ENCODE results near the gene RUNX3. TPM values are rescaled to one million over a fixed set of nuclear protein-coding genes. Genes with fewer than 3 reads are reported as not detected.

Gene RUNX3
- total RNA-seq, 2 experiments from 2014 or later, result 12.2 to 39.5 TPM

GRCh38 chr1:24903955-24904730 lies 25.9 kb downstream of the RUNX3 start:
- no peaks in the 10 kb centered on the region for H3K79me2 ChIP-seq (ENCODE audit: insufficient read depth, low read depth, low read length)
- H2AFZ ChIP-seq (ENCODE audit: low read length), result no peak overlapping the region
- peaks cover 61% of the 10 kb centered on the region for H3K36me3 ChIP-seq (ENCODE audit: insufficient read depth, low read length)
- BruUV-seq (replicated peaks), result no TSS peak
- CTCF ChIA-PET (ENCODE audit: unreplicated experiment), result no interaction called here
- POLR2A ChIA-PET, result no interaction called here
- no peak overlapping the region for H3K4me2 ChIP-seq (ENCODE audit: low read length)
- TF ChIP-seq CTCF (conservative IDR thresholded peaks at IDR 0.05; ENCODE audit: low read length) (no peak), EZH2phosphoT487 (IDR thresholded peaks at IDR 0.05; ENCODE audit: borderline replicate concordance, low read depth, low read length) (no peak)
- H3K9me2 ChIP-seq (ENCODE audit: insufficient read depth, low read length), result no peaks in the 10 kb centered on the region
- no peak overlapping the region for H3K4me3 ChIP-seq (ENCODE audit: low read depth, low read length, poor library complexity, severe bottlenecking)
- H3K9me3 ChIP-seq (ENCODE audit: low read length), result no peaks in the 10 kb centered on the region
- H4K20me1 ChIP-seq (ENCODE audit: insufficient read depth, low read length), result no peaks in the 10 kb centered on the region
- intact Hi-C loops (cut with micrococcal nuclease; ENCODE audit: unreplicated experiment), result no loop called here
- H3K27ac ChIP-seq (ENCODE audit: low read depth, low read length, poor library complexity, severe bottlenecking), result no peak overlapping the region
- DNase-seq (ENCODE audit: low spot score), result no peak
- no peaks in the 10 kb centered on the region for H3K4me1 ChIP-seq (ENCODE audit: insufficient read depth, low read length, poor library complexity, severe bottlenecking)

- no TSS peak for BruUV-seq (replicated peaks)
These were observed 26.5 kb downstream of the RUNX3 start for GRCh38 chr1:24903560-24903954.

More at GRCh38 chr1:24903560-24903954, 26.5 kb downstream of the RUNX3 start:
- no peak for DNase-seq (ENCODE audit: low spot score)
- H3K9me2 ChIP-seq (ENCODE audit: insufficient read depth, low read length), result no peaks in the 10 kb centered on the region
- H3K36me3 ChIP-seq (ENCODE audit: insufficient read depth, low read length), result peaks cover 56% of the 10 kb centered on the region
- no peaks in the 10 kb centered on the region for H3K9me3 ChIP-seq (ENCODE audit: low read length)
- no peak overlapping the region for H3K27ac ChIP-seq (ENCODE audit: low read depth, low read length, poor library complexity, severe bottlenecking)
- no peaks in the 10 kb centered on the region for H4K20me1 ChIP-seq (ENCODE audit: insufficient read depth, low read length)
- no peak overlapping the region for H3K4me3 ChIP-seq (ENCODE audit: low read depth, low read length, poor library complexity, severe bottlenecking)
- intact Hi-C loops (cut with micrococcal nuclease; ENCODE audit: unreplicated experiment), result no loop called here
- no peak overlapping the region for H3K4me2 ChIP-seq (ENCODE audit: low read length)
- H3K4me1 ChIP-seq (ENCODE audit: insufficient read depth, low read length, poor library complexity, severe bottlenecking), result no peaks in the 10 kb centered on the region
- POLR2A ChIA-PET, result no interaction called here
- TF ChIP-seq EZH2phosphoT487 (IDR thresholded peaks at IDR 0.05; ENCODE audit: borderline replicate concordance, low read depth, low read length) (no peak), CTCF (conservative IDR thresholded peaks at IDR 0.05; ENCODE audit: low read length) (no peak)
- no peak overlapping the region for H2AFZ ChIP-seq (ENCODE audit: low read length)
- H3K79me2 ChIP-seq (ENCODE audit: insufficient read depth, low read depth, low read length), result no peaks in the 10 kb centered on the region
- CTCF ChIA-PET (ENCODE audit: unreplicated experiment), result no interaction called here
